K562 (cell line): ENCODE measurements around the gene WDR46. TPM values are rescaled to one million over a fixed set of nuclear protein-coding genes. Genes with fewer than 3 reads are reported as not detected.
A peak's percentile ranks its signal among the peaks of the same experiment; 100 is the strongest.

Source experiments
- ATF2 ChIP-seq: sonication (generic); formaldehyde crosslinking; IDR thresholded peaks from 2 replicates; pipeline ENCODE4 v1.8.1; 2022; ENCODE audit warnings: missing genetic modification reagents
- CBX1 ChIP-seq: sonication (generic); IDR thresholded peaks from 2 replicates; pipeline ENCODE4 v1.6.1; 2016; ENCODE audit warnings: antibody characterized with exemption, low read depth, mild to moderate bottlenecking
- HCFC1 ChIP-seq: IDR thresholded peaks from 2 replicates; pipeline ENCODE4 v1.6.1; 2012; ENCODE audit warnings: low read depth, low read length, improper control_type of control experiment
- LARP7 ChIP-seq: fragments of 450-650 bp; IDR thresholded peaks from 2 replicates; pipeline ENCODE4 v1.6.1; 2016
- NR3C1 ChIP-seq: sonication (generic); formaldehyde crosslinking; IDR thresholded peaks from 2 replicates; pipeline ENCODE4 v1.8.1; 2022; ENCODE audit warnings: missing genetic modification reagents
- NR4A1 ChIP-seq, 2 experiments: fragments of 250-450 bp in 1 of 2; fragments of 450-650 bp in 1 of 2; sonication (Bioruptor Pico) in 1 of 2; IDR thresholded peaks; 2 replicates each; pipeline versions ENCODE4 v1.4.0 to v1.6.1; 2016 to 2020; ENCODE audit warnings: mild to moderate bottlenecking in 2 of 2, missing compliant biosample characterization in 1 of 2, missing genetic modification characterization in 1 of 2, moderate library complexity in 1 of 2
- PRDM10 ChIP-seq: fragments of 450-650 bp; IDR thresholded peaks from 2 replicates; pipeline ENCODE4 v1.6.1; 2018; ENCODE audit not compliant: partially characterized antibody
- RNF2 ChIP-seq: sonication (generic); IDR thresholded peaks from 2 replicates; pipeline ENCODE4 v1.6.1; 2016
- RNF219 ChIP-seq: fragments of 250-450 bp; sonication (Bioruptor Pico); IDR thresholded peaks from 2 replicates; pipeline ENCODE4 v1.5.0; 2022; ENCODE audit warnings: mild to moderate bottlenecking
- THRB ChIP-seq: fragments of 450-650 bp; formaldehyde crosslinking; conservative IDR thresholded peaks from 2 replicates; pipeline ENCODE4 v1.4.0; 2022; ENCODE audit warnings: mild to moderate bottlenecking, missing genetic modification characterization
- TRIM25 ChIP-seq: fragments of 450-650 bp; IDR thresholded peaks from 2 replicates; pipeline ENCODE4 v1.7.0; 2016; ENCODE audit warnings: borderline replicate concordance
- ZFP1 ChIP-seq: fragments of 450-650 bp; formaldehyde crosslinking; IDR thresholded peaks from 2 replicates; pipeline ENCODE4 v1.4.0; 2020; ENCODE audit warnings: mild to moderate bottlenecking, mixed read lengths
- ZKSCAN3 ChIP-seq: fragments of 250-450 bp; sonication (Bioruptor Pico); IDR thresholded peaks from 2 replicates; pipeline ENCODE4 v1.4.0; 2020
- ZNF507 ChIP-seq: conservative IDR thresholded peaks from 2 replicates; pipeline ENCODE4 v1.6.1; 2017; ENCODE audit warnings: missing genetic modification characterization, missing compliant biosample characterization
- ZNF511 ChIP-seq: sonication (generic); formaldehyde crosslinking; IDR thresholded peaks from 2 replicates; pipeline ENCODE4 v1.8.0; 2022; ENCODE audit warnings: mild to moderate bottlenecking, missing genetic modification reagents
- ZNF717 ChIP-seq: fragments of 250-450 bp; sonication (Bioruptor Pico); IDR thresholded peaks from 2 replicates; pipeline ENCODE4 v1.5.0; 2021
- polyA plus RNA-seq, 8 experiments: library from polyadenylated mRNA; depleted of rRNA in 4 of 8; stranded (reverse) in 5 of 8; unstranded in 3 of 8; fragments of >200 nt; fragmentation: Nextera tagmentation in 2 of 8; fragmentation: Illumina TruSeq in 1 of 8; extraction: Ambion mirVana in 2 of 8; extraction: Trizol in 1 of 8; gene quantifications; 2 replicates each; pipeline versions ENCODE4 v1.2.1 to v1.2.3, GENCODE V29; 2011 to 2014; ENCODE audit warnings: inconsistent platforms in 1 of 8, missing spikeins in 1 of 8
- total RNA-seq, 7 experiments: library from RNA; depleted of rRNA in 6 of 7; stranded (reverse); fragments of >200 nt in 6 of 7; fragmentation: Illumina TruSeq in 2 of 7; extraction: Trizol in 2 of 7; gene quantifications; 2 replicates each; pipeline versions ENCODE4 v1.2.1 to v1.2.3, GENCODE V29; 2011 to 2021; ENCODE audit warnings: low replicate concordance in 1 of 7

Gene WDR46
- total and polyA plus RNA-seq, 9 of the 15 experiments (the other 6 are each of a cell fraction or from before 2014, with no cell fraction given), result 8.9 to 146 (median 93.1) TPM

- TF ChIP-seq PRDM10 (no peak), ZFP1 (CRISPR knock-in tag) (no peak), CBX1 (no peak), ZKSCAN3 (CRISPR knock-in tag) (no peak), HCFC1 (no peak), LARP7 (no peak), RNF219 (CRISPR knock-in tag) (no peak), RNF2 (no peak), ZNF717 (CRISPR knock-in tag) (no peak), ATF2 (no peak), ZNF511 (CRISPR knock-in tag) (peak; percentile 32; the same call in 1 of the 2 replicates), NR4A1 (CRISPR knock-in tag; IDR thresholded peaks at IDR 0.05) (no peak), NR4A1 (tag; IDR thresholded peaks at IDR 0.05) (no peak), NR3C1 (CRISPR knock-in tag) (no peak), TRIM25 (no peak), ZNF507 (no peak), THRB (CRISPR knock-in tag) (no peak)
Observed at GRCh38 chr6:33312361-33313104, 23.5 kb upstream of the WDR46 start (continued).
